H1 (cell line): ENCODE results near the gene NLN. TPM values are rescaled to one million over a fixed set of nuclear protein-coding genes. Genes with fewer than 3 reads are reported as not detected.

Experiments used
- CTCF ChIA-PET: fragments of 300-600 bp; sonication (Branson Sonifier 250); formaldehyde crosslinking; loops from one replicate; lab custom pipeline; 2021; ENCODE audit not compliant: partially characterized antibody; lab: Charles Lee
- POLR2A ChIA-PET: fragments of 300-600 bp; sonication (Branson Sonifier 250); formaldehyde crosslinking; loops from one replicate; lab custom pipeline; 2021; ENCODE audit warnings: inconsistent platforms; ENCODE audit not compliant: partially characterized antibody; lab: Charles Lee
- DNase-seq, 2 experiments: peaks; one replicate each; pipeline versions ENCODE4 v3.0.0 to v3.0.0-alpha.2; 2010 to 2022; ENCODE audit warnings: low spot score in 2 of 2, low read depth in 1 of 2, mixed read lengths in 1 of 2
- FAIRE-seq: peaks from 2 replicates; lab custom pipeline; 2011; peaks lifted over from hg19 to GRCh38; lab: Jason Lieb, UNC
- H2AFZ ChIP-seq: 2 replicates; pipeline ENCODE4 v1.8.1; 2012; ENCODE audit warnings: low read length, inconsistent platforms
- H2AK5ac ChIP-seq: 2 replicates; pipeline ENCODE4 v1.6.1; 2013; ENCODE audit warnings: low read depth, low read length
- H2BK120ac ChIP-seq: replicated peaks from 2 replicates; pipeline ENCODE3; 2013; ENCODE audit warnings: low read depth, low read length, inconsistent platforms
- H2BK12ac ChIP-seq: 2 replicates; pipeline ENCODE4 v1.6.1; 2013; ENCODE audit warnings: low read depth, low read length
- H2BK15ac ChIP-seq: 2 replicates; pipeline ENCODE4 v1.6.1; 2013; ENCODE audit warnings: low read length
- H2BK20ac ChIP-seq: 2 replicates; pipeline ENCODE4 v1.6.1; 2013; ENCODE audit warnings: low read length
- H2BK5ac ChIP-seq: 2 replicates; pipeline ENCODE4 v1.6.1; 2013; ENCODE audit warnings: low read depth, low read length
- H3K14ac ChIP-seq: 2 replicates; pipeline ENCODE4 v1.6.1; 2013; ENCODE audit warnings: inconsistent platforms; ENCODE audit not compliant: insufficient read length
- H3K18ac ChIP-seq: 2 replicates; pipeline ENCODE4 v1.6.1; 2013; ENCODE audit warnings: low read length; ENCODE audit errors: extremely low read depth
- H3K23ac ChIP-seq: 2 replicates; pipeline ENCODE4 v1.6.1; 2013; ENCODE audit warnings: inconsistent platforms; ENCODE audit not compliant: insufficient read length
- H3K23me2 ChIP-seq: 2 replicates; pipeline ENCODE4 v1.6.1; 2013; ENCODE audit warnings: low read depth, low read length
- H3K27ac ChIP-seq: 2 replicates; pipeline ENCODE4 v1.6.1; 2011; ENCODE audit warnings: low read depth, low read length, inconsistent platforms
- H3K27me3 ChIP-seq, 4 experiments: replicated peaks in 1 of 4; 1 replicate in 1 of 4; 2 replicates in 3 of 4; pipeline versions ENCODE4 v1.6.1 to v1.8.1; 2011 to 2013; ENCODE audit warnings: low read length in 3 of 4, mild to moderate bottlenecking in 3 of 4, inconsistent platforms in 2 of 4, mixed read lengths in 2 of 4, moderate library complexity in 1 of 4; ENCODE audit not compliant: control insufficient read depth in 3 of 4, insufficient read depth in 3 of 4; ENCODE audit errors: extremely low read depth in 1 of 4
- H3K36me3 ChIP-seq, 4 experiments: 2 replicates each; pipeline versions ENCODE4 v1.6.1 to v1.8.1; 2011 to 2013; ENCODE audit warnings: mild to moderate bottlenecking in 4 of 4, low read length in 3 of 4, moderate library complexity in 2 of 4, control low read depth in 1 of 4, inconsistent platforms in 1 of 4; ENCODE audit not compliant: insufficient read depth in 4 of 4, control insufficient read depth in 2 of 4
- H3K4ac ChIP-seq: replicated peaks from 2 replicates; pipeline ENCODE3; 2013; ENCODE audit warnings: low read length, low read depth, mixed read lengths, inconsistent platforms; ENCODE audit not compliant: insufficient read length
- H3K4me1 ChIP-seq, 4 experiments: replicated peaks in 1 of 4; 1 replicate in 1 of 4; 2 replicates in 3 of 4; pipeline versions ENCODE4 v1.6.1 to v1.8.1; 2011 to 2013; ENCODE audit warnings: low read length in 3 of 4, inconsistent platforms in 2 of 4, mixed read lengths in 1 of 4; ENCODE audit not compliant: insufficient read depth in 4 of 4, control insufficient read depth in 3 of 4
- H3K4me2 ChIP-seq, 2 experiments: 2 replicates each; pipeline versions ENCODE4 v1.6.1 to v1.8.1; 2011 to 2013; ENCODE audit warnings: low read depth in 2 of 2, low read length in 2 of 2, control low read depth in 1 of 2, inconsistent platforms in 1 of 2, mild to moderate bottlenecking in 1 of 2; ENCODE audit not compliant: insufficient read depth in 1 of 2
- H3K4me3 ChIP-seq, 4 experiments: fragments of 200-600, 300-600 bp in 1 of 4; sonication (generic), shearing (Covaris generic), sonication (Bioruptor Twin) in 1 of 4; 2 replicates each; pipeline versions ENCODE4 v1.5.1 to v1.8.1; 2011 to 2016; ENCODE audit warnings: low read length in 4 of 4, low read depth in 3 of 4, control low read depth in 2 of 4, inconsistent platforms in 2 of 4, mild to moderate bottlenecking in 2 of 4, mixed read lengths in 1 of 4, moderate library complexity in 1 of 4; ENCODE audit not compliant: insufficient read depth in 2 of 4; ENCODE audit errors: extremely low read depth in 1 of 4
- H3K56ac ChIP-seq: replicated peaks from 2 replicates; pipeline ENCODE3; 2013; ENCODE audit warnings: low read depth, mild to moderate bottlenecking, mixed read lengths, low read length, inconsistent platforms; ENCODE audit not compliant: insufficient read length
- H3K79me1 ChIP-seq: 2 replicates; pipeline ENCODE4 v1.6.1; 2013; ENCODE audit warnings: low read depth, low read length, control low read depth
- H3K79me2 ChIP-seq, 2 experiments: 2 replicates each; pipeline versions ENCODE4 v1.6.1 to v1.8.1; 2012 to 2013; ENCODE audit warnings: low read length in 2 of 2, mild to moderate bottlenecking in 2 of 2, inconsistent platforms in 1 of 2; ENCODE audit not compliant: insufficient read depth in 2 of 2, control insufficient read depth in 1 of 2
- H3K9ac ChIP-seq, 4 experiments: replicated peaks in 1 of 4; 1 replicate in 1 of 4; 2 replicates in 3 of 4; pipeline versions ENCODE4 v1.6.1 to v1.8.1; 2011 to 2013; ENCODE audit warnings: low read depth in 3 of 4, low read length in 3 of 4, control low read depth in 2 of 4, mild to moderate bottlenecking in 2 of 4, moderate library complexity in 2 of 4, inconsistent platforms in 1 of 4; ENCODE audit errors: extremely low read depth in 1 of 4
- H3K9me3 ChIP-seq, 2 experiments: 2 replicates each; pipeline versions ENCODE4 v1.6.1 to v1.8.1; 2012 to 2013; ENCODE audit warnings: mild to moderate bottlenecking in 2 of 2, moderate library complexity in 2 of 2, control low read depth in 1 of 2, inconsistent platforms in 1 of 2, low read depth in 1 of 2, low read length in 1 of 2, mixed read lengths in 1 of 2; ENCODE audit not compliant: insufficient read depth in 2 of 2
- H4K20me1 ChIP-seq, 2 experiments: replicated peaks in 1 of 2; 2 replicates each; pipeline versions ENCODE3 to v1.8.1; 2011 to 2013; ENCODE audit warnings: inconsistent platforms in 2 of 2, low read length in 2 of 2, mild to moderate bottlenecking in 1 of 2; ENCODE audit not compliant: insufficient read depth in 2 of 2, control insufficient read depth in 1 of 2
- H4K5ac ChIP-seq: 2 replicates; pipeline ENCODE4 v1.6.1; 2013; ENCODE audit warnings: low read length, low read depth, mixed read lengths, inconsistent platforms; ENCODE audit not compliant: insufficient read length
- H4K8ac ChIP-seq: 2 replicates; pipeline ENCODE4 v1.8.0; 2013; ENCODE audit warnings: mild to moderate bottlenecking, moderate library complexity, low read length, inconsistent platforms; ENCODE audit not compliant: insufficient read depth; ENCODE audit errors: extremely low read depth
- H4K91ac ChIP-seq: replicated peaks from 2 replicates; pipeline ENCODE3; 2013; ENCODE audit warnings: low read length, mixed read lengths, inconsistent platforms; ENCODE audit not compliant: insufficient read length
- CBX8 ChIP-seq: fragments of 300-800, 300-1000 bp; sonication (generic); IDR thresholded peaks from 2 replicates; pipeline ENCODE4 v1.7.1; 2016; ENCODE audit warnings: low read depth, low read length, borderline replicate concordance
- HDAC2 ChIP-seq, 2 experiments: fragments of 300-600 bp in 1 of 2; sonication (generic) in 1 of 2; IDR thresholded peaks; 2 replicates each; pipeline ENCODE4 v1.6.1; 2011 to 2012; ENCODE audit warnings: low read depth in 2 of 2, low read length in 2 of 2, mild to moderate bottlenecking in 2 of 2, moderate library complexity in 2 of 2, borderline replicate concordance in 1 of 2, inconsistent platforms in 1 of 2
- MAFK ChIP-seq: IDR thresholded peaks from 2 replicates; pipeline ENCODE4 v1.6.1; 2012; ENCODE audit warnings: low read depth, mild to moderate bottlenecking, improper control_type of control experiment, low read length
- NRF1 ChIP-seq: IDR thresholded peaks from 2 replicates; pipeline ENCODE4 v1.6.1; 2011; ENCODE audit warnings: mild to moderate bottlenecking, low read depth, low read length, improper control_type of control experiment
- POLR2AphosphoS5 ChIP-seq: IDR thresholded peaks from 2 replicates; pipeline ENCODE4 v1.6.1; 2011; ENCODE audit warnings: low read depth, low read length
- POU5F1 ChIP-seq: IDR thresholded peaks from 2 replicates; pipeline ENCODE4 v1.6.1; 2011; ENCODE audit warnings: low read depth, mild to moderate bottlenecking, low read length, moderate library complexity
- SIRT6 ChIP-seq: IDR thresholded peaks from one replicate; pipeline ENCODE4 v1.7.1; 2012; ENCODE audit warnings: low read length, inconsistent platforms
- SP2 ChIP-seq: IDR thresholded peaks from 2 replicates; pipeline ENCODE4 v1.6.1; 2012; ENCODE audit warnings: mild to moderate bottlenecking, low read length, inconsistent platforms
- ZNF274 ChIP-seq: IDR thresholded peaks from 2 replicates; pipeline ENCODE4 v1.7.0; 2012; ENCODE audit warnings: low read length, borderline replicate concordance; ENCODE audit errors: extremely low read depth
- WGBS, 2 experiments: shearing (Covaris generic) in 1 of 2; methylation state at CpG; one replicate each; pipeline versions ENCODE4 v1.1.6 to v1.1.7; 2013 to 2015; ENCODE audit warnings: low lambda C conversion rate in 2 of 2, mixed read lengths in 2 of 2, inconsistent platforms in 1 of 2, low coverage in 1 of 2, missing lambda C conversion rate in 1 of 2; ENCODE audit not compliant: insufficient replicate concordance in 2 of 2, insufficient coverage in 1 of 2, insufficient read length in 1 of 2; ENCODE audit errors: extremely low coverage in 1 of 2, missing lambda C conversion rate in 1 of 2; 5-methylcytosine and 5-hydroxymethylcytosine counted together
- polyA plus RNA-seq, 7 experiments: library from polyadenylated mRNA; depleted of rRNA in 3 of 7; stranded (reverse) in 5 of 7; unstranded in 2 of 7; fragments of >200 nt in 5 of 7; fragments of 200-250 nt in 2 of 7; gene quantifications; 1 replicate in 5 of 7; 2 replicates in 1 of 7; 4 replicates in 1 of 7; pipeline versions ENCODE4 v1.2.1 to v1.2.3, GENCODE V29; 2011 to 2013; ENCODE audit warnings: missing spikeins in 2 of 7, mixed read lengths in 2 of 7
- total RNA-seq: library from RNA; stranded (reverse); fragmentation: NEBNext Ultra II Directional; extraction: Animal tissue kit (Norgen Biotek cat#: 25700); gene quantifications from 2 replicates; pipeline ENCODE4 v1.2.1, GENCODE V29; 2021
- TF ChIP-seq, protein P1 (sequence below): IDR thresholded peaks from 2 replicates; pipeline ENCODE4 v1.6.1; 2012; ENCODE audit warnings: inconsistent platforms

Gene NLN
- total and polyA plus RNA-seq, 2 of the 8 experiments (the other 6 are each of a cell fraction or from before 2014, with no cell fraction given): 46.7 to 192 TPM

DNA sequence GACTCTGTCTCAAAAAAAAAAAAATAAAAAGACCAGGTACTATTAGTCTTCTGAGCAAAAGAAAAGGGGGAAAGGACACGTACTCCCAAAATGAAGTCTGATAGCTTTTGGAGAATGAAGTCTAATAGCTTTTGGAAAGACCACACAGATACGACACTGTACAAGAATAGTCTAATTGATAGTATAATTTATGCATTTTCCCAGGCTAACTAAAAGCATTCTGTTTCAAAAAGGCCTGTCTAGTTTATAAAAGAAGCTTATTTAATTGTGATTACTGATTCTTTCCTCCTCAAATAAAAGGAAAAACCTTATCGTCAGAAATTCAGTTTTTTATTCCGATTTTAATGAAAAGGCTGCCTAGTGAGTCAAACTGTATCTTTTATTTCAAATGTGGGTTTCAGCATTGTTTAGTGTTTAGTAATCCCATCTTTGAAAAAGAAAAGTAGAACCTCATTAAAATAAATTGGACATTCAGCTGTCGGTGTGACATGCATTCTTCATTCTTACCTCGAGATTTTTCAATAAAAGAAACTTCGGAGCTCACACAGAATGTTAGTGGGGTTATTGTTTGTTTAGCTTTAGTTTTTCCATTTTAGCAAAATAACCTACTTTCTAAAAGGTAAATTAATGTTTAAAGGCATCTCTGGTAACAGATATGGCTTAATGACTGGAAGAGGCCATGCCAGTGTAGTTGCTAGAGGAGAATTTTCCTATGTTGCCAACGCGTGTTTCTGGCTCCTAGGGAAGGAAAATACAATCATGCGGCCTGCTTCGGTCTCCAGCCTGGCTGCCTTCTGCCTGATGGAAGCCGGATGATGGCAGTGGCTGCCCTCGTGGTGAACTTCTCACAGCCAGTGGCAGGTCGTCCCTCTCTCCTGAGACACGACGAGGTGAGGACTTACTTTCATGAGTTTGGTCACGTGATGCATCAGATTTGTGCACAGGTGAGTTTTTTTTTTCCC lies 70.0 kb downstream of the NLN start:
- Histone ChIP-seq H3K9me3 (no peaks in the 10 kb centered on the region), H3K4me2 (no peak overlapping the region), H4K8ac (no peak overlapping the region), H2AFZ (no peak overlapping the region), H3K14ac (no peak overlapping the region), H3K23ac (no peak overlapping the region), H3K18ac (no peak overlapping the region), H3K79me1 (no peaks in the 10 kb centered on the region), H4K5ac (no peak overlapping the region), H3K79me2 (no peaks in the 10 kb centered on the region), H3K9ac (no peak overlapping the region), H2BK5ac (no peak overlapping the region), H2BK120ac (no peak overlapping the region), H3K27ac (no peak overlapping the region), H4K91ac (no peak overlapping the region), H3K4me1 (no peaks in the 10 kb centered on the region), H3K23me2 (no peaks in the 10 kb centered on the region), H3K27me3 (no peaks in the 10 kb centered on the region), H2BK20ac (no peak overlapping the region), H3K56ac (no peak overlapping the region), H2AK5ac (no peak overlapping the region), H3K4ac (no peak overlapping the region), H2BK15ac (no peak overlapping the region), H4K20me1 (peaks cover 0 to 1% of the 10 kb centered on the region in 2 experiments), H3K36me3 (peaks cover 14 to 52% (median 34%) of the 10 kb centered on the region in 4 experiments; a peak in 7 of 8 replicates), H3K4me3 (no peak overlapping the region), H2BK12ac (no peak overlapping the region)
- WGBS, 2 experiments: 95% methylated on average over 17 of the region's 17 CpGs; no CpG with 5 or more reads in 1 of the 2 experiments
- TF ChIP-seq ZNF274 (no peak), POU5F1 (no peak), SIRT6 (no peak), NRF1 (no peak), SP2 (no peak), MAFK (no peak), POLR2AphosphoS5 (no peak), CBX8 (no peak), HDAC2 (IDR thresholded peaks at IDR 0.05; ENCODE audit: borderline replicate concordance in 1 of 2, low read depth in 2 of 2, low read length in 2 of 2) (no peak)
- TF ChIP-seq, protein P1, sequence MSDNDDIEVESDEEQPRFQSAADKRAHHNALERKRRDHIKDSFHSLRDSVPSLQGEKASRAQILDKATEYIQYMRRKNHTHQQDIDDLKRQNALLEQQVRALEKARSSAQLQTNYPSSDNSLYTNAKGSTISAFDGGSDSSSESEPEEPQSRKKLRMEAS: no peak
- CTCF ChIA-PET: interaction anchor here (0.6 to 0.9 kb wide), 2 partner anchors 8 to 10 kb away, joined by 3 read pairs; no protein-coding TSS in a partner anchor
- FAIRE-seq: no peak
- POLR2A ChIA-PET: no interaction called here
- no peak for DNase-seq
